Fibroblast of skin of right biceps (primary cell): Measurements from ENCODE around the gene WDR64.

Experiments used
- DNase-seq: peaks from one replicate; pipeline ENCODE4 v3.0.0-alpha.2; 2013

WDR64 gene

DNA sequence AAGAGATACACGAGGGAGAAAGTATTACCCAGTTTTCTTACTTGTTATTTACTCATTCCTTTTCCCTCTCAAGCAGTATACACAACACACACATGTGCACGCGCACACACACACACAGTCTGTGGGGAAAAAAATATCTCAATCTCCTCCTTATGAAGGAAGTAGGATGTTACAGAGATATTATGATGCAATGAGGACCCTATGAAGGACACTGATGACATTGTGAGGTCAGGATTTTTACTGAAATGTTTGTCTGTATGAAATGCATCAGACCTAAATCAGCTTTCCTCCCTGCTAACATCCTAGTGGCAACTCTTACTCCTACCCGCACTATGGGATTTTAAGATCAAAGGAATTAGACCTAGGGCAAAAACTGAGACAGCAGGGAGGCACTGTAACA, at the start of gene WDR64:
WDR64 (plus strand) TSS at position 270 of the 400 bp plus-strand sequence. CDS start 204 bp downstream, outside the sequence.
- DNase-seq = no peak

DNA sequence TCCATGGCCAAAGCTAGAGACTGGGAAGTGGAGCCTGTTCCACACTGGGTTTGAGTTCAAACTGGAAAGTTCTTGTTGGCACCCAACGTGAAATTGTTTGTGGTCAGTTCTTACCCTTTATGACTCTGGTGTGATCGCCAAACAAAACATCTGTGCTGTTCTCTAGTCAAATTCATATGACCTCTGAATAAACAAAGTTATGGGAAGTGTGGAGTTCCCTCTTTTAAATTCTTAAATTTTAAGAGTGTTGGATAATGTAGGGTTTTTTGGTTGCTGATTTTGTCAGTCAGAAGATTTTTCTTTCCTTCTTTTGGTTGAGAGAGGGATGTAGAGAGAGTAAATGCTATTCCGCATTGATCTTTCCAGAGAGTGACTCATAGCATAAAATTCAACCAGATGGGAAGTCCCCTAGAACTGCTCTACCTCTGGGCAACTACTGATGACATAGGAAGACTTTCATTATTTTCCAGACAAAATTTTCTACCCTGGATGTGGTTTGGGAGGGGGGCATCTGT, 48.3 kb upstream of the WDR64 start:
- DNase-seq = no peak

GRCh38 chr1:241605146-241605805, 46.8 kb upstream of the WDR64 start:
- no peak for DNase-seq

- no peak for DNase-seq
Measured at GRCh38 chr1:241606544-241606943, 45.5 kb upstream of the WDR64 start.

- DNase-seq = no peak
Measured at GRCh38 chr1:241607497-241607896, 44.6 kb upstream of the WDR64 start.

DNA sequence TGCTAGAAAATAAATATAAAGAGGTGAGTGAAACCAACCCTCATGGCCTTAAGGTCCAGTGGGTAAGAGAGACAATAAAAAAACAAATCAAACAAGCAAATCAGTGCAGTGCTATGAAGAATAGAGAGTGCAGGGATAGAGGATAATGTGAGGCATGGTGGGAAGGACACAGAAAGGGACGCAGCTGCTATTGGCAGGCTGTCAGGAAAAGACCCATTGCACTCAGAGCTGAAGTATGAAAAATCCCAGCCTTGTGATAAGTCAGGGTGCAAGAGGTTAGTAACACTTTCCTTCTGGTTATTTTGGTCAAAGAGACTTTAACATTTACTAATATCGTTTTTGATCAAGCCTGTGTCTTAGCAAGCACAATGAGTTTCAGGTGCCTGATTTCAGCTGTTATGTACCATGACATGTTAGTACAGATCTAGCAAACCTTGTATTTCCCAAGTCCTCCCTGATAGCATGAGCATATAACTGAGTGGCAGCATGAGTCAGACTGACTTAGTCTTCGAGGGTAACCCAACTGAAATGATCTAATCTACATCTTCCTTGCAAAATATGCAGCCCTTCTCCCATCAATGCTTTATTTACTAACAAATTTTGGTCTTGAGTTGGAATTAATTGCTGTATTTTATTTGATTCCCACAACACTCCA, 43.6 kb upstream of the WDR64 start:
- DNase-seq = peak; percentile 48

DNA sequence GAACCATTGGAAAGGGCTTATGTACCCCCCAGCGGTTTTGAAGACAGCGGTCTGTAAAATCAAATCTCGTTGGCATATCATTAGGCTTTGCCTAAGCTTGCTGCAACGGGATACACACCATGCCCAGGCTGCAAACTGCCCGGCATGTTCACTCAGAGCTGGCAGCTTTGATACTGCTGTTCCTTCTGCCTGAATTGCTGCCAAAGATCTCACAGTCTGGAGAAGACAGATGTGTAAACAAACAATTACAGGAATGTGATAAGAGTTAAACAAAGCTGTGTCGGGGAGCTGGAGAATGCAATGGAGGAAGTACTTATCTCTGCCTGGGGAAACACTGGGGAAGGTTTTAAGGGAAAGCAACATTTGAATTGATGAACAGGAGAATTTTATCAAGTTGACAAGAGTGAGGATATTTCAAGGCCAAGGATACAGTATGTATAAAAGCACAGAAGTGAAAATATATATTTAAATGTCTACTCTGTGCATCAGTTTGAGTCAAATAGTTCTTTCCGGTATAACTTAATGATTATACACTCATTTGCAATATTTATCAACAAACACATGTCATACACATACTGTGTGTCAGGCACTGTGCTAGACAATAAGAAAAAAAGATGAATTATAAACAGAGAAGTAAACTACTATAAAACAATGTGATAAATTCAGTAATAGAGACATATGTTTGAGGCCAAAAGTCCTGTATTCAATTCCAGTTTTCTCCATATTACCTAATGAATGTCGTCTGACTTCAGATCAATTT, 41.8 kb upstream of the WDR64 start:
- DNase-seq = no peak

DNA sequence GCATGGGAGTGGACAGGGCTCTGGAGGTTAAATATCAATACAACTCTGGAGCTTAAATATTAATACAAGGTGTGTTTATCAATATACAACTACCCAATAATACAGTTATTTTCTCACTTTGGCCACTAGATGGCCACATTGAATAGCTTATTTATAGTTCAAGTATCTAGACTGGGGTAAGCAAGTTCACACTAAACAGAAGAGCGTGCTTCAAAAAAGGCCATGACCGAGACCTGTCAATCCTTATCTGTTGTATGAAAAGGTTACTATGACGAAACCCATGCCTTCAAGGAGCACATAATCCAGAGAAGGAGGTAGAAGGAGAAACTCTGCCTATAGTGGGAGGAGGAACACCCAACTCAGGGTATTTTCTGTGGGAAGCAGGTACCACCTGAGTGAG, 41.0 kb upstream of the WDR64 start:
- peak; percentile 66 for DNase-seq

- DNase-seq = no peak
Measured at GRCh38 chr1:241611736-241612135, 40.3 kb upstream of the WDR64 start.

DNA sequence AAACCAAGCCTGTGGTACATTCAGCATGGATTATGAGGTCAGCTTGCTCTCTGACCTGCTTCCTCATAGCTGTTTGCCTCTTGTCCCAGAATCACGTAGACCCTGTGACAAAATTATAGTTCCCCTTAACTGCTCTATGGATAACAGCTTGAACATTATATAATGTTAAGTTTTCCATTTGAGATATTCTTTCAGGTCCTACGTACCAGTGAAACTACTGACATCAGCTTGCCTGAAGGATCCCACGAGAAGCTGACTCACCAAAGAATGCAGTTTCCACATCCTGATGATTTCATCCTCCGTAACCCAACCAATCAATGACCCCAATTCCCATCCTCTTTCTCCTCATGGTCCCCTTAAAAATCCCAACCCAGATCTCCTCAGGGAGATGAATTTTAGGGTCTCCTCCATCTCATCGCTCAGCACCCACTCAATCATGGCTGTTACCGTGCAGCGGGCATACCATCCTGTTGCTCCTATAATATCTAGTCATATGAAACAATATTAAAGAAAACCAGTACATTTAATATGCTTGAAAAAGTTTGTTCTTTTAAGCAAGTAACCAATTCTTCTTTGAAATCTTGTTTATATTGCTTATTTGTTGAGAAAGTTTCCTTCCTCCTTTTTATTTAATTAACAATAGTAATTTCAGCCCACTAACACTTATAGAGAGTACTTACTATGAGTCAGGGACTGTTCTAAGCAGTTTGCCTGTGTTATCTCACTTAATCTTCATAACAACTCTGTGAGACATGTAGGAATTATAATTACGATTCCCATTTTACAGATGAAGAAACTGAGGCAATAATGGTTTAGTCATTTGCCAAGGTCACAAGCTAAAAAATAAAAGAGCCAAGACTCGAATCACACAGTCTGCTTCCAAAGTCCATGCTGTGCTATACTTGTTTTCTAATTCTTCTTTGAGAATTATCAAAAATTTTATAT, 39.3 kb upstream of the WDR64 start:
- peak; percentile 88 for DNase-seq

GRCh38 chr1:241614144-241614543, 37.9 kb upstream of the WDR64 start:
- no peak for DNase-seq

GRCh38 chr1:241614572-241614971, 37.5 kb upstream of the WDR64 start:
- DNase-seq = no peak

DNA sequence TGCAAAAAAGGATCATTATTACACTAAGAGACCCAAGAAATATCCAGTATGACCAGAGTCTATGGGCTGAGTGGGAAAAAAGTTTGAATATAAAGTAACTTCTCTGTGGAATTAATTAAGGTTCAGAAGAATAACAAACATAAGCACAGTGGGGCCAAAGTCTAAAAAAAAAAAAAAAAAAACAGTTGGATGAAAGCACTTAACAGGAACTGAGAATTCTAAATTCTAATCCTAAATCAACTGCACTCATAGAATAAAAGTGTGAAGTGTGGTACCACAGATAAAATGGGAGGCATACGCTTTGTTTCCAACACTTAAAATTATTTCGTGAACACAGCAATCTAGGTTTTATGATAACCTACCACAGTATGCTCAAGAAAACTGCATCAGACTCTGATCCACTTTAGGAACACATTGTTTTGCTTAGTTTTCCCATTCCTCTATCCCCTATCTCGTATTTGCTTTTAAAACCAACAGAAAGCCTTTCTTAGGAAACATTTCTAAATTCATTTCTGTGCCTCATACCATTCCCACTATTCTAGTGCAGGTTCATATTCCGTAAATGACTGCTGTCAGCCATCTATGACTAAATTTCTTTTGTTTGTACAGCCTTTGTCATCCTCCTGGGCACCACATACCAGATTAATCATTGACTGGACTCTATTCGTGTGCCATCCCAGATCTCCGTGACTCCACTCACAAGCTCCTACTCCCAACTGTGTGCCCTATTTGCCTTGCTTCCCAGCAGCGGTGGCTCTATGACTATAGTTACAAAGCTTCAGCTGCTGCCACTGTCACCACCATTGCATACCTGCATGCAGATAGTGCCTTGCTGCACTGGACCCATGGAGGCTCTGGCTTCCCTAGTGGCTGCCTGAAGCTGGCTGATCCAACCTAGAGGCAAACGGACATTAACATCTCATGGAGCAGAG, 36.8 kb upstream of the WDR64 start:
- DNase-seq = no peak

GRCh38 chr1:241617426-241617825, 34.7 kb upstream of the WDR64 start:
- no peak for DNase-seq

GRCh38 chr1:241622669-241623068, 29.4 kb upstream of the WDR64 start:
- no peak for DNase-seq

DNA sequence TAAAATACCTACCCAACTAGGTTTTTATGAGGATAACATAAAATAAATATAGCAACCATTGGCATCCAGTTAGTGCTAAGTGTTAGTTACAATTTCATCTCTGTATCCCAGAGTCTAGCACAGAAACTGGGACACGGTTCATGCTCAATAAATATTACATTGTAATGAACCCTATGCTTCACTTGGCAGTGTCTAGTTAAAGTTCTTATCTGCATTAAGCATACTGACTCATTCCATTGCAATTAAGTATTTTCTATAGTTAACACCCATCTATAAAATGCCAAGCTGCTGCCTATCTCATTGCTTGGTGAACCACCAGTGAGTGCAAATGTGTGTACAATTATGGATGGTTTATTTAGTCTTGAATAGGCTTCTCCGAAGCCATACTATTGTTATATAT, 27.1 kb upstream of the WDR64 start:
- no peak for DNase-seq

DNA sequence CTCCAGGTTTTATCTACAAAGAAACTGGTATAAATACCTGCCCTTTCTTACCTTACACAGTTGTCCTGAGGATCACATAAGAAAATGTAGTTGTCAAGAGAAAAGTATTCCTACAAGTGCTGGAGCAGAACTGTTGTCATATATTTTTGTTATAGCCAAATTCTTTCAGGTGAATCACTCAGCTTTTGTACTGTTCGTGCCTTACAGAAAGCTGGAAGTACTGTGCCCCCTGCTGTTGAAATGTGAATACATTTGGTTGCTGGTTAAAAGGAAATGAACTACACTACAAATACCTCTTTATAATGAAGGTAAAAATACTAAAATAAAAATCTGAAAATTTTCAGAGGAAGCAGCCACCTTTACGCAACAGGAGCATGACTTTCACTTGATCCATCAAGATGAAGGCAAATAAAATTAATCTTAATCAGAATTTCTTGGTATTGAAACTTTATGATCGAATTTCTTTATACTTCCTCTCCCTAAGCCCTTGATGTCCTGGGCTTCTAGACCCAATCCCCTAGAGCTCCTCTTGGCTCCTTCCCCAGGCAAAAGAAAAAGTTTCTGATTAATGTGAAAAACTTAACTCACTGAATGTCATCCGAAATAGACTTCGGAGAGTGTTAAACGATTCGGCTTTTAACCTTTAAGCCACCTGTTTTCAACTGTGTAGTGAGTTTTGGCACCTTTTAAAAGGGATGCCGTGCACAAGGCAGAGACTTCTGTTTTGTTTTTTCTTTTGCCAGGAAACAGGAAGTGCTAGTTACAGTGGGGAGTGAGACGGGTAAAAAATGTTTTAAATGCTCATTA, 24.4 kb upstream of the WDR64 start:
- peak; percentile 68 for DNase-seq

DNA sequence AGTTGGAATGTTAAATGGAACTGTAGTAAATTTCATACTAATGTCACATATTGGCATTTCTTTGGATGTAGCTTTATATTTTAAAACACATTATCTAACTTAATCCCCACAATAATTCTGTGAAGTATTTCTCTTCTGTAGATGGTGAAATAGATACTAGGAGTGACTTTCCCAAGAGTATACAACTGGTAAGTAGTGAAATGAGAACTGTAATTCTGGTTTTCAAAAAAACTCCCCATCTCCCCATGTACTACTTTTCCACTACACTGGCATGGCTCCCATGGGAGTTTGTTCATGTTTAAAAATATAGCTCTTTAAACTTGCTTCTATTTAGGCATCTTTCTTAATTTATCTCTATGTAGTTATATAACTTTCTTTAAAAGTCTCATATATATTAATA, 22.1 kb upstream of the WDR64 start:
- no peak for DNase-seq

DNA sequence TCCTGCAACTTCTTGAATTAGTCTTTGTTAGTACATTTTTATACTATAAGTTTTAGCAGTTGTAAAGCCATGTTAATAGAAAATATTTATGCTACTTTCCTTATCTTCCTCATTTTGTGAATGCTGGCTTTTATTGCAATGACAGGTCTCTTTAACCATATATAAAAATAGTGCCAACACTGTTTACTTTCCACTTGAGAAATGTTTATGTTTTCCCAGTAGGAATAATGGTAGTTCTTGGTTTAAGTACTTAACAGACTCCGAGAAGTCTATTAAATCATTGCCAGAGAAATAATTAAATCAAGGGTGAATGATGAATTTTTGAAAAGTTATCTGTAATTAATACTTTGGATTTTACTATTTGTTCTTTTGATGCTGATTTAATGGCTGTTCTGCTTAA, 21.6 kb upstream of the WDR64 start:
- DNase-seq = no peak

- no peak for DNase-seq
Measured at GRCh38 chr1:241630899-241631298, 21.2 kb upstream of the WDR64 start.

- no peak for DNase-seq
Measured at GRCh38 chr1:241631674-241632073, 20.4 kb upstream of the WDR64 start.
